Measurements from ENCODE around the gene TMCC1. TPM values are rescaled to one million over a fixed set of nuclear protein-coding genes. Genes with fewer than 3 reads are reported as not detected.
"Not testable (repeated sequence)": the region's sequence is repeated elsewhere in the genome, so short reads cannot be mapped to it uniquely, and the experiment has no call there.

The TMCC1 gene
- total RNA-seq, 1 donor from 2014 or later, result 33.4 TPM

- Histone ChIP-seq H3K27me3 (ENCODE audit: low read depth) (no peaks in the 10 kb centered on the region), H3K27ac (no peak overlapping the region), H3K36me3 (peaks cover 23% of the 10 kb centered on the region), H3K4me1 (peaks cover 24% of the 10 kb centered on the region), H3K4me3 (no peak overlapping the region), H3K9me3 (no peaks in the 10 kb centered on the region)
- intact Hi-C loops (cut with DNase I), result loop anchor here (10.0 kb wide), 1 partner anchor 173 kb away; no protein-coding TSS in a partner anchor
- no peak for DNase-seq
- peak in 1 of 2 donors; percentile 7 for ATAC-seq
- no peak for TF ChIP-seq CTCF (IDR thresholded peaks at IDR 0.05)
Observed at GRCh38 chr3:129651435-129652202, 241.9 kb downstream of the TMCC1 start.

DNA sequence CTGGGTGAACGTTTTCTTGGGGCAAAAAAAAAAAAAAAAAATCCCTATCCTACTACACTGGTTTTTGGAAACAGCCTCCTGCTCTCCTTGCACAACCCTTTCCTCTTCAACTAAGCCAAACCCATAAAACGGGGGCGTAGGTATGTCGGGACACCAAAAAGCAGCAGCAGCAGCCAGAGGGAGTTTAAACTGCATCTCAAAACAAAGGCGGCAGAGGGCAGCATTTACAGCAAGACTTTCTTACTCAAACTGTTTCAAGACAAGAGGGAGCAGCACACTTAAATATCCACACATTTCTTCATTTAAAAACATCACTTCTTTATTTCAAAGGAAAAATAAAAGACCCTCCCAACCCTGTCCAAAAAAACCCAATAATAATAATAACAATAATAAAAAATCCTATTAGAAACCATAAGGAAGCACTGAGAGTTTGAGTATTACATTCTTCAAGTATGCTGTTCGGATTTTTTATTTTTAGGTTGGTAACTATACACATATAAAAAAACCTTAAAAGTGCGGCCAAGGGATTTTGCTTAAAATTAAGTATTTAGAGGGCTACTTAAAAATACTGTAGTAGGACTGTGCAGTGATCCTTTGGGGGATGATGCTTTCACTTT, 243.1 kb downstream of the TMCC1 start:
- Histone ChIP-seq H3K27me3 (ENCODE audit: low read depth) (no peaks in the 10 kb centered on the region), H3K36me3 (peaks cover 23% of the 10 kb centered on the region), H3K9me3 (no peaks in the 10 kb centered on the region), H3K27ac (no peak overlapping the region), H3K4me1 (peaks cover 29% of the 10 kb centered on the region), H3K4me3 (no peak overlapping the region)
- ATAC-seq (peak; percentile 82), DNase-seq (peak; percentile 57)
- intact Hi-C loops (cut with DNase I), result loop anchor here (10.0 kb wide), 1 partner anchor 174 kb away; no protein-coding TSS in a partner anchor
- TF ChIP-seq CTCF (IDR thresholded peaks at IDR 0.05), result peak; percentile 68

GRCh38 chr3:129648391-129648790, 245.1 kb downstream of the TMCC1 start:
- intact Hi-C loops (cut with DNase I), result no loop called here
- TF ChIP-seq CTCF (IDR thresholded peaks at IDR 0.05), result no peak
- no peak for DNase-seq
- Histone ChIP-seq H3K9me3 (no peaks in the 10 kb centered on the region), H3K36me3 (peaks cover 11% of the 10 kb centered on the region), H3K27me3 (ENCODE audit: low read depth) (no peaks in the 10 kb centered on the region), H3K27ac (no peak overlapping the region), H3K4me1 (peaks cover 33% of the 10 kb centered on the region), H3K4me3 (no peak overlapping the region)
- ATAC-seq, result peak; percentile 28 to 44

DNA sequence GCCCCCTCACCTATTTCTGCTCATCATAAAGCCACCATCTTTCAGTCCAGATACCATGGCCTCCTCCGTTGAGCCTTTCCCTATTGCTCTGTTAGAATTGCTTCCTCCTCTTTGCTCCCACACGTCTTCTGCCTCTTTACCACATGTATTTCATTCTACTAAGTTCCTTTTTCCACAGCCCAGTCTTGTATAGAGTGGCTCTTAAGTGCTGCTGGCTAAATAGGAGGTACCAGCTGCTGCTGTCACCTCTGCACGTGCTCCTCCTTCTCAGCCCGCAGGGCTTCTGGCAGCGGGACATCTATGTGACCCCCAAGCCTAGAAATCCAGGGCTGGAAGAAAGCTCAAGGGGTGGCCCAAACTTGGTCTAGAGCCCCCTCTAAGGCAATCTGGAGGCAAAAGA, 248.2 kb downstream of the TMCC1 start:
- DNase-seq (no peak), ATAC-seq (peak; percentile 50 to 53)
- no peaks in the 10 kb centered on the region for H3K27me3 ChIP-seq (ENCODE audit: low read depth)
- H3K4me1 ChIP-seq, result peaks cover 18% of the 10 kb centered on the region
- no peaks in the 10 kb centered on the region for H3K9me3 ChIP-seq
- H3K4me3 ChIP-seq, result no peak overlapping the region
- TF ChIP-seq CTCF (IDR thresholded peaks at IDR 0.05), result no peak
- intact Hi-C loops (cut with DNase I), result no loop called here
- no peaks in the 10 kb centered on the region for H3K36me3 ChIP-seq
- H3K27ac ChIP-seq, result no peak overlapping the region

- no peaks in the 10 kb centered on the region for H3K36me3 ChIP-seq
- H3K9me3 ChIP-seq, result no peaks in the 10 kb centered on the region
- DNase-seq (no peak), ATAC-seq (peak; percentile 16 to 35)
- peaks cover 13% of the 10 kb centered on the region for H3K4me1 ChIP-seq
- intact Hi-C loops (cut with DNase I), result no loop called here
- H3K4me3 ChIP-seq, result no peak overlapping the region
- no peak for TF ChIP-seq CTCF (IDR thresholded peaks at IDR 0.05)
- H3K27me3 ChIP-seq (ENCODE audit: low read depth), result no peaks in the 10 kb centered on the region
- no peak overlapping the region for H3K27ac ChIP-seq
Observed at GRCh38 chr3:129644836-129645235, 248.7 kb downstream of the TMCC1 start.

DNA sequence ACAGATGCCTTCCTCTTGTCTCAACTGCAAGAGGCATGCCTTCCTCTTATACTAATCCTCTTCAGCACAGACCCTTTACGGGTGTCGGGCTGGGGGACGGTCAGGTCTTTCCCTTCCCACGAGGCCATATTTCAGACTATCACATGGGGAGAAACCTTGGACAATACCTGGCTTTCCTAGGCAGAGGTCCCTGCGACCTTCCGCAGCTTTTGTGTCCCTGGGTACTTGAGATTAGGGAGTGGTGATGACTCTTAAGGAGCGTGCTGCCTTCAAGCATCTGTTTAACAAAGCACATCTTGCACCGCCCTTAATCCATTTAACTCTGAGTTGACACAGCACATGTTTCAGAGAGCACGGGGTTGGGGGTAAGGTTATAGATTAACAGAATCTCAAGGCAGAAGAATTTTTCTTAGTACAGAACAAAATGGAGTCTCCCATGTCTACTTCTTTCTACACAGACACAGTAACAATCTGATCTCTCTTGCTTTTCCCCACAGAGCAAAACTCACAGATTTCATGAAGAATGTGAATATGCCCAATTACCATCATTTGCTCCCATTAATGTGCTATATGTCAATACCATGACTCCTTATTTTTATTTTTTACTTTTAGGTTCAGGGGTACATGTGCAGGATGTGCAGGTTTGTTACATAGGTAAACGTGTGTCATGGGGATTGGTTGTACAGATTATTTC, 251.8 kb downstream of the TMCC1 start:
- H3K9me3 ChIP-seq; intact Hi-C loops (cut with DNase I); H3K27ac ChIP-seq; DNase-seq; H3K4me3 ChIP-seq; H3K4me1 ChIP-seq; H3K27me3 ChIP-seq (ENCODE audit: low read depth); H3K36me3 ChIP-seq: not testable (repeated sequence)
- peak in 1 of 2 donors; percentile 31 for ATAC-seq

DNA sequence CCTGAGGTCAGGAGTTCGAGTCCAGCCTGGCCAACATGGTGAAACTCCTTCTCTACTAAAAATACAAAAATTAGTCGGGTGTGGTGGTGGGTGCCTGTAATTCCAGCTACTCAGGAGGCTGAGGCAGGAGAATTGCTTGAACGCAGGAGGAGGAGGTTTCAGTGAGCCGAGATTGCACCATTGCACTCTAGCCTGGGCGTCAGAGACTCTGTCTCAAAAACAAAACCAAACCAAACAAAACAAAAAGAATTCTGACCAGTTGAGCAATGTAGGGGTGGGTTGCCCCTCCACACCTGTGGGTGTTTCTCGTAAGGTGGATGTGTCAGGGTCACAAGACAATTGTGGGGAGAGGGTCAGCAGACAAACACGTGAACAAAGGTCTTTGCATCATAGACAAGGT, 252.5 kb downstream of the TMCC1 start:
- DNase-seq; H3K4me1 ChIP-seq; H3K9me3 ChIP-seq; H3K27me3 ChIP-seq (ENCODE audit: low read depth); H3K36me3 ChIP-seq; intact Hi-C loops (cut with DNase I); H3K27ac ChIP-seq; H3K4me3 ChIP-seq: not testable (repeated sequence)
- ATAC-seq, result peak; percentile 50 to 57

Data from lower lobe of right lung (tissue), 2 donors.